Skeletal muscle tissue (tissue), 4 donors: ENCODE measurements around the gene UBE2F. TPM values are rescaled to one million over a fixed set of nuclear protein-coding genes. Genes with fewer than 3 reads are reported as not detected.
"Not testable (repeated sequence)": the region's sequence is repeated elsewhere in the genome, so short reads cannot be mapped to it uniquely, and the experiment has no call there.

Experiments
- H3K27ac ChIP-seq: one replicate; pipeline ENCODE4 v1.7.0; 2013; ENCODE audit warnings: mild to moderate bottlenecking, low read depth, low read length, inconsistent platforms
- H3K27me3 ChIP-seq, 3 donors: one replicate each; pipeline ENCODE4 v1.7.0; 2013; ENCODE audit warnings: low read length in 3 of 3; ENCODE audit not compliant: control insufficient read depth in 3 of 3, insufficient read depth in 3 of 3
- H3K36me3 ChIP-seq, 3 donors: one replicate each; pipeline ENCODE4 v1.7.0; 2013; ENCODE audit warnings: low read length in 3 of 3; ENCODE audit not compliant: control insufficient read depth in 3 of 3, insufficient read depth in 3 of 3
- H3K4me1 ChIP-seq, 3 donors: one replicate each; pipeline ENCODE4 v1.7.0; 2013; ENCODE audit warnings: low read length in 3 of 3, mild to moderate bottlenecking in 3 of 3; ENCODE audit not compliant: control insufficient read depth in 3 of 3, insufficient read depth in 3 of 3
- H3K4me3 ChIP-seq, 3 donors: one replicate each; pipeline ENCODE4 v1.7.0; 2013; ENCODE audit warnings: low read length in 3 of 3
- H3K9ac ChIP-seq, 3 donors: one replicate each; pipeline ENCODE4 v1.7.0; 2013; ENCODE audit warnings: low read length in 3 of 3, mild to moderate bottlenecking in 3 of 3, moderate library complexity in 2 of 3, low read depth in 1 of 3
- H3K9me3 ChIP-seq, 3 donors: one replicate each; pipeline ENCODE4 v1.7.0; 2013; ENCODE audit warnings: low read length in 3 of 3; ENCODE audit not compliant: control insufficient read depth in 3 of 3
- total RNA-seq: library from RNA; depleted of rRNA; stranded (reverse); fragments of >200 nt; gene quantifications from one replicate; pipeline ENCODE4 v1.2.3, GENCODE V29; 2014
- donor health status: Osteomylitis.

UBE2F gene
- total RNA-seq, 1 donor from 2014 or later = 33.4 TPM

- Histone ChIP-seq H3K27me3 (no peaks in the 10 kb centered on the region), H3K4me3 (no peak overlapping the region), H3K9ac (no peak overlapping the region), H3K36me3 (peaks cover 4 to 17% (median 4%) of the 10 kb centered on the region in 3 donors), H3K4me1 (peaks cover 33 to 36% (median 36%) of the 10 kb centered on the region in 3 donors), H3K9me3 (no peaks in the 10 kb centered on the region), H3K27ac (no peak overlapping the region)
Measured at GRCh38 chr2:237972211-237972610, 5.4 kb downstream of the UBE2F start.

GRCh38 chr2:237972936-237973335 lies 6.1 kb downstream of the UBE2F start:
- Histone ChIP-seq H3K4me1 (peaks cover 29 to 35% (median 35%) of the 10 kb centered on the region in 3 donors), H3K9me3 (no peaks in the 10 kb centered on the region), H3K9ac (no peak overlapping the region), H3K27ac (no peak overlapping the region), H3K4me3 (no peak overlapping the region), H3K36me3 (peaks cover 4 to 18% (median 4%) of the 10 kb centered on the region in 3 donors), H3K27me3 (no peaks in the 10 kb centered on the region)

GRCh38 chr2:237977380-237977779 lies 10.6 kb downstream of the UBE2F start:
- H3K27me3 ChIP-seq = no peaks in the 10 kb centered on the region
- H3K9me3 ChIP-seq = no peaks in the 10 kb centered on the region
- no peak overlapping the region for H3K4me3 ChIP-seq
- H3K4me1 ChIP-seq = peaks cover 33 to 51% (median 47%) of the 10 kb centered on the region in 3 donors
- H3K27ac ChIP-seq = no peak overlapping the region
- no peak overlapping the region for H3K9ac ChIP-seq
- peaks cover 4 to 19% (median 4%) of the 10 kb centered on the region in 3 donors for H3K36me3 ChIP-seq

- Histone ChIP-seq H3K27me3 (no peaks in the 10 kb centered on the region), H3K4me3 (no peak overlapping the region), H3K27ac (no peak overlapping the region), H3K36me3 (peaks cover 4 to 16% (median 4%) of the 10 kb centered on the region in 3 donors), H3K9me3 (no peaks in the 10 kb centered on the region), H3K4me1 (peaks cover 33 to 51% (median 47%) of the 10 kb centered on the region in 3 donors), H3K9ac (no peak overlapping the region)
Measured at GRCh38 chr2:237978058-237978712, 11.4 kb downstream of the UBE2F start.

- H3K27me3 ChIP-seq = no peaks in the 10 kb centered on the region
- peaks cover 4 to 13% (median 4%) of the 10 kb centered on the region in 3 donors for H3K36me3 ChIP-seq
- peaks cover 37 to 53% (median 47%) of the 10 kb centered on the region in 3 donors for H3K4me1 ChIP-seq
- H3K27ac ChIP-seq = no peak overlapping the region
- no peaks in the 10 kb centered on the region for H3K9me3 ChIP-seq
- H3K9ac ChIP-seq = peak overlapping the region in 1 of 3 donors; percentile 33
- H3K4me3 ChIP-seq = no peak overlapping the region
Measured at GRCh38 chr2:237979331-237979730, 12.5 kb downstream of the UBE2F start.

GRCh38 chr2:237980087-237980486 lies 13.3 kb downstream of the UBE2F start:
- no peak overlapping the region for H3K27ac ChIP-seq

GRCh38 chr2:237980751-237981150 lies 13.9 kb downstream of the UBE2F start:
- Histone ChIP-seq H3K4me1 (peaks cover 39 to 53% (median 47%) of the 10 kb centered on the region in 3 donors), H3K9me3 (no peaks in the 10 kb centered on the region), H3K27ac (no peak overlapping the region)

More at GRCh38 chr2:237980087-237980486, 13.3 kb downstream of the UBE2F start:
- H3K36me3 ChIP-seq = peaks cover 4 to 12% (median 4%) of the 10 kb centered on the region in 3 donors
- no peak overlapping the region for H3K9ac ChIP-seq
- H3K27me3 ChIP-seq = no peaks in the 10 kb centered on the region
- H3K4me3 ChIP-seq = no peak overlapping the region
- H3K9me3 ChIP-seq = no peaks in the 10 kb centered on the region
- peaks cover 39 to 53% (median 47%) of the 10 kb centered on the region in 3 donors for H3K4me1 ChIP-seq

GRCh38 chr2:237981621-237982020 lies 14.8 kb downstream of the UBE2F start:
- H3K9me3 ChIP-seq, H3K4me3 ChIP-seq, H3K27me3 ChIP-seq, H3K27ac ChIP-seq, H3K36me3 ChIP-seq, H3K9ac ChIP-seq: not testable (repeated sequence)
- peaks cover 37 to 49% (median 47%) of the 10 kb centered on the region in 3 donors for H3K4me1 ChIP-seq

More at GRCh38 chr2:237980751-237981150, 13.9 kb downstream of the UBE2F start:
- peak overlapping the region in 1 of 3 donors; percentile 16 for H3K9ac ChIP-seq
- H3K4me3 ChIP-seq = no peak overlapping the region
- no peaks in the 10 kb centered on the region for H3K27me3 ChIP-seq
- peaks cover 2 to 7% (median 4%) of the 10 kb centered on the region in 3 donors for H3K36me3 ChIP-seq

- Histone ChIP-seq H3K4me1 (peaks cover 33 to 45% (median 42%) of the 10 kb centered on the region in 3 donors), H3K27me3 (no peaks in the 10 kb centered on the region), H3K36me3 (peaks cover 0 to 3% (median 0%) of the 10 kb centered on the region in 3 donors), H3K9me3 (no peaks in the 10 kb centered on the region), H3K4me3 (no peak overlapping the region), H3K9ac (no peak overlapping the region), H3K27ac (no peak overlapping the region)
Measured at GRCh38 chr2:237982039-237982725, 15.4 kb downstream of the UBE2F start.

GRCh38 chr2:237983922-237984321 lies 17.1 kb downstream of the UBE2F start:
- no peak overlapping the region for H3K27ac ChIP-seq

More at GRCh38 chr2:237983922-237984321, 17.1 kb downstream of the UBE2F start:
- Histone ChIP-seq H3K36me3 (peaks cover 0 to 3% (median 0%) of the 10 kb centered on the region in 3 donors), H3K9ac (no peak overlapping the region), H3K9me3 (no peaks in the 10 kb centered on the region), H3K27me3 (no peaks in the 10 kb centered on the region), H3K4me3 (no peak overlapping the region), H3K4me1 (peaks cover 22 to 29% (median 26%) of the 10 kb centered on the region in 3 donors)
